ENCODE data around the gene NCOA5. TPM values are rescaled to one million over a fixed set of nuclear protein-coding genes. Genes with fewer than 3 reads are reported as not detected.

The NCOA5 gene
- total RNA-seq, 1 donor from 2014 or later: 26.2 TPM

DNA sequence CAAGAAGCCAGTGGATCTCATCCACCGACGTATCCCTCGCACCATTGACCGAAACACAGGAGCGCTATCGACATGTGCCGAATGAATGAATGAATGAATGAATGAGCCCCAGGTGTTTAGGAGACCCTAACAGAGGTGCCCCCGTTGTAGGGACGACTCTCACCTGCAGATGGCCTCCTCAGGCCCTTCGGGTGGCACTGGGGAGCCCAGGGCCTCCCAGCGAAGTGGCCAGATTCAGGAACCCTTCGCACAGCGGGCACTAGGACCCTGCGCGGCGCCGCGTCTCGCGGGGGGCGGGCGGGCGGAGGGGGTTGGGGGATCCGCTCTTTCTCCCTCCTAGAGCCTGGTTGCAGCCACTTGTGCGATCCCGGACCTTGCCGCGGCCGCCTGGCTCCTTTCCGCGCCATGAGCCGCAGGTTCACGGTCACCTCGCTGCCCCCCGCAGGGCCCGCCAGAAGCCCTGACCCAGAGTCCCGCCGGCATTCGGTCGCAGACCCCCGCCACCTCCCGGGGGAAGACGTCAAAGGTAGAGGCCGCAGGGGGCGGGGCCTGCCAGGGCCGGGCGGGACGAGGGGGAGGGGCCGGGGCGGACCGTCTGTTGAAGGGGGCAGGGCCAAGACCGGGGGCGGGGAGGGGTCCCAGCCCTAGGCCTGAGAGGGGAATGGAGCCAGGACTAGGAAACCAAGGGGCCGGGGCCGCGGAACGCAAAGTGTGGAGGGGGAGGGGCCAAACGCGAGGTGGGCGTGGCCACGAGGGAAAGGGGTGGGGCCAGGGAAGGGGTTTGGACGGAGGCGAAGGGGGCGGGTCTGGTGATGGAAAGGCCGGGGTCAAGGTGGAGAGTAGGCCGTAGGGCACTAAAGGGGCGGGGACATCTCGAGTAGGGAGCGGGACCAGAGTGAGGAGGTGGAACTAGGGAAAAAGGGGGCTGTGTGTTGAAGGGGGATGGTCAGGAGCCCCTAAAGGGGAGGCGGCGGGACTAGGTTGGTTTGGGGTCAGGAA lies 68.1 kb downstream of the NCOA5 start:
- Mint-ChIP-seq H3K4me1 (ENCODE audit: low read depth) (peaks cover 6% of the 10 kb centered on the region), H3K27ac (ENCODE audit: unreplicated experiment) (no peak overlapping the region), H3K9me3 (ENCODE audit: low read depth) (no peaks in the 10 kb centered on the region), H3K27me3 (ENCODE audit: low read depth) (peaks cover 66% of the 10 kb centered on the region), H3K4me3 (ENCODE audit: unreplicated experiment) (peak overlapping the region; percentile 62), H3K36me3 (ENCODE audit: low read depth) (no peaks in the 10 kb centered on the region)
- DNase-seq (ENCODE audit: low spot score): no peak
- no peak for TF ChIP-seq CTCF (IDR thresholded peaks at IDR 0.05)

DNA sequence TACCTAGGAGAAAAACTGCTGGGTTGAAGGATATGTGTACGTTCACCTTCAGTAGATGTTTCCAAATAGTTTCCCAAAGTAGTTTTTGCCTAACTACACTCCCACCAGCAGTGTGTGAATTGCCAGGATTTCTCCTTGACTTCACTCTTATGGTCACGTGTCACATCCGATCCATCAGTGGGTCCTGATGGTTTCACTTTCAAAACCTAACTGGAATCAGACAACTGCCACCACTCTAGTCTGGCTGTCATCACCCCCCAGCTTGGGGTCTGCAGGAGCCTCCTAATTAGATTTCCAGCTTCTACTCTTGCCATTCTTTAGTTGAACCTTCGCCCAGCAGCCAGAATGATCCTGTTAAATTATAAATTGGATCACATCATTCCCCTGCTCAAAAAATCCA lies 69.2 kb downstream of the NCOA5 start:
- no peaks in the 10 kb centered on the region for H3K9me3 Mint-ChIP-seq (ENCODE audit: low read depth)
- no peak overlapping the region for H3K4me3 Mint-ChIP-seq (ENCODE audit: unreplicated experiment)
- no peaks in the 10 kb centered on the region for H3K36me3 Mint-ChIP-seq (ENCODE audit: low read depth)
- TF ChIP-seq CTCF (IDR thresholded peaks at IDR 0.05): no peak
- peaks cover 6% of the 10 kb centered on the region for H3K4me1 Mint-ChIP-seq (ENCODE audit: low read depth)
- no peak for DNase-seq (ENCODE audit: low spot score)
- H3K27ac Mint-ChIP-seq (ENCODE audit: unreplicated experiment): no peak overlapping the region
- H3K27me3 Mint-ChIP-seq (ENCODE audit: low read depth): peaks cover 71% of the 10 kb centered on the region

- DNase-seq (ENCODE audit: low spot score): no peak
- Mint-ChIP-seq H3K4me3 (ENCODE audit: unreplicated experiment) (no peak overlapping the region), H3K27me3 (ENCODE audit: low read depth) (peaks cover 62% of the 10 kb centered on the region)
Observed at GRCh38 chr20:46018611-46019010, 71.2 kb downstream of the NCOA5 start.

DNA sequence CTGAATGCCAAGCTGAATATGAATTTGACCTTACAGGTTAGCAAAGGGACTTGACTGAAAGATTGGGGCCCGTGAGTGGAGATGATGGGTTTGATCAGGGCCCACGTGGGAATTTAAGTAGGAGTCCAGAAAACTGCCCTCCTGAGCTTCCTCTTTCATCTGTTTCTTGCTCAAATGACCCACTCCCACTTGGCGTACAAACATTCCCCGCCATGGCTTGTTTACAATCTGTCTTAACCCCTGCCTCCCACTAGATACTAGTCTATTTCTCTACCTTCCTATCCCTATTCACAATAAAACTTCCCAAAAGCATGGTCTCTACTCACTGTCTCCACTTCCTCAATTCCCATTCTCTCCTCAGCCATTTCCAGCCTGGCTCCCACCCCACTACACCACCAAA lies 71.7 kb downstream of the NCOA5 start:
- Mint-ChIP-seq H3K9me3 (ENCODE audit: low read depth) (no peaks in the 10 kb centered on the region), H3K27me3 (ENCODE audit: low read depth) (peaks cover 57% of the 10 kb centered on the region), H3K27ac (ENCODE audit: unreplicated experiment) (no peak overlapping the region), H3K4me1 (ENCODE audit: low read depth) (peaks cover 6% of the 10 kb centered on the region), H3K4me3 (ENCODE audit: unreplicated experiment) (no peak overlapping the region), H3K36me3 (ENCODE audit: low read depth) (no peaks in the 10 kb centered on the region)
- no peak for DNase-seq (ENCODE audit: low spot score)
- TF ChIP-seq CTCF (IDR thresholded peaks at IDR 0.05): no peak

More at GRCh38 chr20:46018611-46019010, 71.2 kb downstream of the NCOA5 start:
- TF ChIP-seq CTCF (IDR thresholded peaks at IDR 0.05): no peak
- no peak overlapping the region for H3K27ac Mint-ChIP-seq (ENCODE audit: unreplicated experiment)
- H3K9me3 Mint-ChIP-seq (ENCODE audit: low read depth): no peaks in the 10 kb centered on the region
- H3K36me3 Mint-ChIP-seq (ENCODE audit: low read depth): no peaks in the 10 kb centered on the region
- peaks cover 6% of the 10 kb centered on the region for H3K4me1 Mint-ChIP-seq (ENCODE audit: low read depth)

- TF ChIP-seq CTCF (IDR thresholded peaks at IDR 0.05): no peak
- no peak overlapping the region for H3K27ac Mint-ChIP-seq (ENCODE audit: unreplicated experiment)
Observed at GRCh38 chr20:46017272-46017671, 72.5 kb downstream of the NCOA5 start.

More at GRCh38 chr20:46017272-46017671, 72.5 kb downstream of the NCOA5 start:
- Mint-ChIP-seq H3K36me3 (ENCODE audit: low read depth) (no peaks in the 10 kb centered on the region), H3K4me3 (ENCODE audit: unreplicated experiment) (no peak overlapping the region), H3K27me3 (ENCODE audit: low read depth) (peaks cover 58% of the 10 kb centered on the region), H3K4me1 (ENCODE audit: low read depth) (peaks cover 6% of the 10 kb centered on the region), H3K9me3 (ENCODE audit: low read depth) (no peaks in the 10 kb centered on the region)
- no peak for DNase-seq (ENCODE audit: low spot score)

Data from chondrocyte (in vitro differentiated cells).